Stimulated activated CD4-positive, alpha-beta T cell treated with anti-CD3 and anti-CD28 coated beads, TNF-alpha, amount 100 ng/mL, for 48 hours (primary cell): ENCODE results near the gene NLRP9.

Experiments
- DNase-seq, 3 donors: peaks; one replicate each; pipeline ENCODE4 v3.0.0-alpha.2; 2020; ENCODE audit warnings: low read depth in 3 of 3

The NLRP9 gene

DNA sequence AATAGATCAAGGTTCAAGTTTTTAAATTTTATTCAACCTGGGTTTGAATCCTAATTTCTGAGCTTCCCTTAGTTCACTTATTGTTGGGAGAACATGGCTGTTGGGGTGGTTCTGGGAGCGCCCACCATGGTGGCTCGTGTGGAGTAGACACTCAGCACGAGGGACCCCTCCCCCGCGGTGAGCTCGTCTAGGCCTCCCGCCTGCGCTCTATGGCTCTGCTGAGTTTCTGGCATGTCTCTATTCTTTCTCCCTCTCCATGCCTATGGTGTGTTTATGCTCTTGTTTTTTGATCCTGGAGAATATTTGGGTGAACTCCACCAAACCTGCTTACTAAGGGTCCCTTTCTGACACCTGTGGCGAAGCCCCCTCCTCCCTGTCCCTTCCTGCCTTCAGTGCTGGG is 64.7 kb downstream of the NLRP9 start:
- DNase-seq = no peak

DNA sequence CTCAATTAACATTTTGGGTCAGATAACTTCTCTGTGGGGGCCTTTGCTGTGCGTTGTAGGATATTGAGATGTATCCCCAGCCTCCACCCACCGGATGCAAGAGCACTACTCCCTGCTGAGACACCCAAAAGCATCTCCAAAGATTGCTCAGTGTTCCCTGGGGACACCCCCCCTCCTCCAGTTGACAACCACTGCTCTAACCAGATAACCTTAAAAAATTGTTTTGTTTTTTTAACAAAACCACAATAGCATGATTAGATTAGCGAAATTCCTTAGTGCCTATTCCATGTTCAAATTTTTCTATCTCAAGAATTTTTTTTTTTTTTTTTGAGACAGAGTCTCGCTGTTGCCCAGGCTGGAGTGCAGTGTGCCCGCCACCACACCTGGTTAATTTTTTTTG is 65.8 kb downstream of the NLRP9 start:
- no peak for DNase-seq

GRCh38 chr19:55671054-55671378 is 67.2 kb downstream of the NLRP9 start:
- DNase-seq = no peak

- no peak for DNase-seq
Observed at GRCh38 chr19:55670280-55671053, 67.7 kb downstream of the NLRP9 start.

DNA sequence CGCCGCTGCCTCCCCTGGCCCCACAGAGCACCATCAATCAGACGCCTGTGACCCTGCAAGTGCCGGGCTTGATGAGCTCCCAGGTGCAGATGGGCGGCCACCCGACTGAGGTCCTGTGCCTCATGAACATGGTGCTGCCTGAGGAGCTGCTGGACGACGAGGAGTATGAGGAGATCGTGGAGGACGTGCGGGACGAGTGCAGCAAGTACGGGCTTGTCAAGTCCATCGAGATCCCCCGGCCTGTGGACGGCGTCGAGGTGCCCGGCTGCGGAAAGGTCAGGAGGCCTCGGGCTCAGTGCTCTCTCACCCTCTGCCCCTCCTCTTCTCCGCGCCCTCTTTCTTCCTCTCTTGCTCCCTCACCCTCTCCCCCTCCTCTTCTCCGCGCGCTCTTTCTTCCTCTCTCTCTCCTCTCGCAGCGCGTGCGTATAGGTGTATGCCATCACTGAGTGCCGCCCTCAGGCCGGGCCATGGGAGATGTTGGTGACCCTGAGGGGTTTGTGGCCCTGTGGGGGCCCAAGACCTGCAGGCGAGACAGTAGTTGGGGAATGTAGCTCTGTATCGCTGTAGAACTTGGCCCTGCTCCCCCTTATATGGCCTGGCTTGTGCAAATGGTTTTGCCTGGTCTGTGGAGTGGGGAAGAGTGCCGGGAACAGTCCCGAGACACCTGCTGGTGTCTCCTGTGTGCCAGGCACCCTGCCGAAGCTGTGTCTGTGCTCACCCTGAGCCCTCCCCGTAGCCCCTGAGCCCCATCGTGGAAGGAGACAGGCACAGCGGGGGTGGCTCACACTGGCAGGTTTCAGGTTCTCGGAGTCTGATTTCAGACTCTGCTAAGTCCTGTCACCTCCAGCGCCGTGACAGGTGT is 68.6 kb downstream of the NLRP9 start:
- DNase-seq = no peak

DNA sequence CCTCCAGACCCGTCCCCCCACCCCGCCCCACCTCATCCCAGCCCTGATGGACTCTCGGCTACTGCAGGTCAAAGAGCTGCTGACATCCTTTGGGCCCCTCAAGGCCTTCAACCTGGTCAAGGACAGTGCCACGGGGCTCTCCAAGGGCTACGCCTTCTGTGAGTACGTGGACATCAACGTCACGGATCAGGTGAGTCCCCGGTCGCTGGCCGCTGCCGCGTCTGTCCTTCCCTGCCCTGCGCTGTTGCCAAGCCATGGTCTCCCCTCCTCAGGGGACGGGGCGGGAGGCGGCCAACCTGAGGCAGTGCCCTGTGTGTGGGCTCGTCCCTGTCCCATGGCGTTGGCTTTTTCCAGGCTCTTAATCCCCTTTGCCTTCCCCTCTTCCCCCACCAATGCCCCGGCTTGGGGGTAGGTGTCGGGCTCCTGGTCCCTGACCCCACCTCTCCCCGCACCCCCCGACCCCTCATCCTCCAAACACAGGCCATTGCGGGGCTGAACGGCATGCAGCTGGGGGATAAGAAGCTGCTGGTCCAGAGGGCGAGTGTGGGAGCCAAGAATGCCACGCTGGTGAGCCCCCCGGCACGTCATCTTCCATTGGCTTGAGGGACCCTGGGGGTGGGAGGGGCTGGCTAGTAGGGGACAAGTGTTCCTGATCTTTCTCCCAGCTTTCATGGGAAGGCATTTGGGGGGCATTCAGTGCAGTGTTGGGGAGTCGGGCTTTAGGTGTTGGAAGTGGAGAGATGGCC is 69.4 kb downstream of the NLRP9 start:
- no peak for DNase-seq

GRCh38 chr19:55667958-55668357 is 70.2 kb downstream of the NLRP9 start:
- no peak for DNase-seq

DNA sequence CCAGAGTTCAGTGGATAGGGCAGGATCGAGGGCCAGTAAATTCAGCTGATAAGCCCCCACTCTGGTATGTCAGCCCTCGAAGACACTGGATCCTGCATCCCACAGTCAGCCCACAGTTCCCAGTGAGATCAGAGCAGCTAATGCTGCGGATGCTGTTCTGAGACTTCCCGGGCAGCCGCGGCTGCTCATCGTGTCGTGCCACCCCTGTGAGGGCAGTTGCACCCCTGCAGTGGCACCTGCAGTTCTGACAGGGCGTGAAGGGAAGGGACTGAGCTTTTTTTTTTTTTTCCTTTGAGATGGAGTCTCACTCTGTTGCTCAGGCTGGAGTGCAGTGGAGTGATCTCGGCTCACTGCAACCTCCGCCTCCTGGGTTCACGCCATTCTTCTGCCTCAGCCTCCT is 70.7 kb downstream of the NLRP9 start:
- DNase-seq = no peak

- no peak for DNase-seq
Observed at GRCh38 chr19:55667006-55667381, 71.2 kb downstream of the NLRP9 start.

GRCh38 chr19:55666343-55667005 is 71.7 kb downstream of the NLRP9 start:
- no peak for DNase-seq

DNA sequence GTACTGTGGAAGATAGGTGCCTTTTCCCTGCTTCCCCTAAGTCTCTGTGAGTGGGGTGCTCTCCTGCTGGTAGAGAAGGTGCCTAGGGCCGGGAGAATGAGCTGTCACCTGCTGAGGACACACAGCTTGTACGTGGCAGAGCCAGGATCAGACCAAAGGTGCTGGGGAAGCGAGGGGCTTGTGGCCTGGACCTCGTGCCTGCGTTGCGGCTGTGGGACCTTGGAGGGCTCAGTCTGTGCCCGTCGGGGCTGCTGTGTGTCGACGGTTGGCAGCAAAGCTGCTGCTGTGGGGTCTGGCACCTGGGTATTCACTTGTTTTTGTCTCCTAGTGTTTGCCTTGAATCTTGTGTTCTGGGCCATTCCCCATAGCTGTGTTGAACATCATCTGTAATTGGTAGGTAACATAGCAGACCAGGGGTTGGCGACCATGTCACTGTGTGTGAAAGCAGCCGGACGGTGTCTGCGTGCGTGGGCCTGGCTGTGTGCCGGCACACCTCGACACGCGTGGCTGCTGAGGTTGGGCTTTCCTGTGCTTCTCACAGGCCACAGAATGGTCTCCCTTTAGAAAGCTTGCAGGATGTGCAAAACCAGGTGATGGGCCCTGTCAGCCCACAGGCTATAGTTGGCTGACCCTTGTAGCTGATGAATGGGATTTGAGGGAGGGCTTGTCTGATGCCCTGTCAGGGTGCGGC is 74.2 kb downstream of the NLRP9 start:
- no peak for DNase-seq

DNA sequence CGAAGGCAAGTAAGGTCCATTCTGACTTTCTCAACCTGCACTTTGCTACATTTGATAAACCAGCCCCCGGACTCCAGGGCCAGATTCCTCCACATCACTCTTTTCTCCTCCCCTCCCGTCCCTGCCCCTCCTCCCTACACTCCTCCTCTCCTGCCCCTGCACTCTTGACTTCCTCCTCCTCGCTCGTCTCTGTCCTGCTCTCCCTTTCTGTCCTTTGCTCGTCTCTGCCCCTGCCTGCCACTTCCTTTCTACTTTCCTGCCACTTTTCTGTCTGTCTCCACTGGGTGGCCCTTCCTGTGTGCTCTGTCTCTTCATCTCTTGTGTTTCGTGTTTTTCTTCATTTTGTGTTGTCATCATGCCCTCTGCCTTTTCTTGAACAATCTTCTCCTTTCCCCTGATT is 76.4 kb downstream of the NLRP9 start:
- no peak for DNase-seq

GRCh38 chr19:55660991-55661390 is 77.2 kb downstream of the NLRP9 start:
- no peak for DNase-seq

- no peak for DNase-seq
Observed at GRCh38 chr19:55660404-55660803, 77.8 kb downstream of the NLRP9 start.

DNA sequence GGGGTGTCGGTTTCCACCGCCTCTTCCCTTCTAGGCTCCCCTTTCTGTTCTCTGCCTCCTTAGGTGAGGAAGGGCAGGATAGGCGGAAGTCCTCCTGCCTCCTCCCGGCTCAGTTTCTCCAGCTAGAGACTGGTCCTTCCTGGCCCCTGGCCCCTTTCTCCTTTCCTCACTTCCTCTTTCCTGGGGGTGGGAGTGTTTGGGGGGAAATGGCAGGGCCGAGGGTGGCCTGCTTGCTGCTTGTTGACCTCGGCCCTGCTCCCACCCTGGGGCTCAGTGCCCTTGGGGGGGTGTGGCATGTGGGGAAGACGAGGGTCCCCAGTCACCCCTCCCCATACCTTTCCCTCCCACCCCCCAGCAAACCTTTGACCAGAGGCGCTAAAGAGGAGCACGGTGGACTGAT is 78.4 kb downstream of the NLRP9 start:
- no peak for DNase-seq

GRCh38 chr19:55658846-55659459 is 79.2 kb downstream of the NLRP9 start:
- DNase-seq = no peak
